ENCODE data around the gene MAPKAPK3.

The MAPKAPK3 gene

GRCh38 chr3:50581459-50581842 lies 35.5 kb upstream of the MAPKAPK3 start:
- Mint-ChIP-seq H3K27me3 (no peaks in the 10 kb centered on the region), H3K9me3 (no peaks in the 10 kb centered on the region), H3K4me1 (peaks cover 53% of the 10 kb centered on the region), H3K27ac (no peak overlapping the region), H3K36me3 (ENCODE audit: low read depth) (peaks cover 58% of the 10 kb centered on the region), H3K4me3 (no peak overlapping the region)
- DNase-seq (no peak), ATAC-seq (no peak)

DNA sequence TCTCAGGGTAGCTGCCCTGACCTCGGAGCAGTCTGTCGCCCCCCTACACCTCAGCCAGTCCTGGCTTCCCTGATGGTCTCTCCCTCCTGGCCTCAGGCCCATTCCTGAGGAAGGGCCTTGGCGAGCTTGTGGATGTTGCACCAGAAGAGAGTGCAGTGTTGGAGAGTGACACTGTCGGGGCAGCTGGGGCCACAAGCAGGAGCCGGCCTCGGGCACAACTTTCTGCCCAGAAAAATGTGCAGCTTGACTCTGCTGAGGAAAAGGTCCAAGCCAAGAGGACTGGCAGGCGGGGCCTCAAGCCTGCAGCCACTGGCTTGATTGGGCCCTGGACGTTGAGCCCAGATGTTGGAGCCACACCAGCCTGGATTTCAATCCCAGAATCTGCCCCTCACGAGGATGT lies 34.9 kb upstream of the MAPKAPK3 start:
- H3K4me1 Mint-ChIP-seq: peaks cover 57% of the 10 kb centered on the region
- H3K36me3 Mint-ChIP-seq (ENCODE audit: low read depth): peaks cover 54% of the 10 kb centered on the region
- no peak overlapping the region for H3K4me3 Mint-ChIP-seq
- ATAC-seq (no peak), DNase-seq (no peak)
- H3K9me3 Mint-ChIP-seq: no peaks in the 10 kb centered on the region
- H3K27ac Mint-ChIP-seq: no peak overlapping the region
- H3K27me3 Mint-ChIP-seq: no peaks in the 10 kb centered on the region

GRCh38 chr3:50583897-50584296 lies 33.1 kb upstream of the MAPKAPK3 start:
- peaks cover 68% of the 10 kb centered on the region for H3K4me1 Mint-ChIP-seq
- no peak for ATAC-seq
- no peaks in the 10 kb centered on the region for H3K27me3 Mint-ChIP-seq
- H3K36me3 Mint-ChIP-seq (ENCODE audit: low read depth): peaks cover 46% of the 10 kb centered on the region
- no peak overlapping the region for H3K4me3 Mint-ChIP-seq
- H3K27ac Mint-ChIP-seq: peak overlapping the region; percentile 99
- DNase-seq: no peak
- no peaks in the 10 kb centered on the region for H3K9me3 Mint-ChIP-seq

DNA sequence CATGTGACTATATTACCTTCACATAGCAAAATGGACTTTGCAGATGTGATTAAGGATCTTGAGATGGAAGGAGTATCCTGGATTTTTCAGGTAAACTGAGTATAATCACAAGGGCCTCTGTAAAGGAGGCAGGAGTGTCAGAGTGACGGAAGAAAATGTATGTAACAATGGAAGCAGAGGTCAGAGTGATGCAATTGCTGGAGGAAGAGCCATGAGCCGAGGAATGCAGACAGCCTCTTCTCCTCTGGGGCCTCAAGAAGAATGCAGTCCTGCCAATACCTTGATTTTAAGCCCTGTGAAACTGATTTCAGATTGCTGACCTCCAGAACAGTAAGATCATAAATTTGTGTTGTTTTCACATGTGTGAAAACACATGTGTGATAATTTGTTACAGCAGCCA lies 32.6 kb upstream of the MAPKAPK3 start:
- DNase-seq: no peak
- H3K36me3 Mint-ChIP-seq (ENCODE audit: low read depth): peaks cover 44% of the 10 kb centered on the region
- H3K27me3 Mint-ChIP-seq: no peaks in the 10 kb centered on the region
- H3K4me1 Mint-ChIP-seq: peaks cover 73% of the 10 kb centered on the region
- no peaks in the 10 kb centered on the region for H3K9me3 Mint-ChIP-seq
- ATAC-seq: no peak
- H3K27ac Mint-ChIP-seq: peak overlapping the region; percentile 99
- H3K4me3 Mint-ChIP-seq: no peak overlapping the region

GRCh38 chr3:50585919-50586762 lies 30.8 kb upstream of the MAPKAPK3 start:
- peak; percentile 13 for ATAC-seq
- Mint-ChIP-seq H3K27me3 (no peaks in the 10 kb centered on the region), H3K9me3 (no peaks in the 10 kb centered on the region), H3K4me3 (peak overlapping the region; percentile 61), H3K36me3 (ENCODE audit: low read depth) (peaks cover 33% of the 10 kb centered on the region), H3K27ac (peak overlapping the region; percentile 99), H3K4me1 (peaks cover 82% of the 10 kb centered on the region)
- peak; percentile 75 for DNase-seq

DNA sequence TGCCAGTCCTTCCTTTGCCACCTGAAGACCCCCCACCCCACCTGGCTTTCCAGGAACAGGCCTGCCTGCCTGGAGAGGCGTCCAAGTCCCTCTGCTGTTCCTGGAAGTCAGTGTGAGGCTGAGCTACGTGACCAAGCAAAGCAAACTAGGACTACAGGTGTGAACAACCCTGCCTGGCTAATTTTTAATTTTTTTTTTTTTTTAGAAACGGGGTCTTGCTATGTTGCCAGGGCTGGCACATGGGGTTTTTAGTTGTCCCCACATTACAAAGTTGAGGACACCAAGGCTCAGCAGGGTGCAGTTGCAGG lies 30.2 kb upstream of the MAPKAPK3 start:
- no peak for ATAC-seq
- Mint-ChIP-seq H3K27me3 (no peaks in the 10 kb centered on the region), H3K4me3 (peak overlapping the region; percentile 61), H3K4me1 (peaks cover 84% of the 10 kb centered on the region), H3K36me3 (ENCODE audit: low read depth) (peaks cover 28% of the 10 kb centered on the region), H3K27ac (peak overlapping the region; percentile 99), H3K9me3 (no peaks in the 10 kb centered on the region)
- no peak for DNase-seq

- peak overlapping the region; percentile 99 for H3K27ac Mint-ChIP-seq
- H3K4me1 Mint-ChIP-seq: peaks cover 89% of the 10 kb centered on the region
- H3K36me3 Mint-ChIP-seq (ENCODE audit: low read depth): peaks cover 27% of the 10 kb centered on the region
- DNase-seq (no peak), ATAC-seq (no peak)
- no peaks in the 10 kb centered on the region for H3K9me3 Mint-ChIP-seq
- peak overlapping the region; percentile 61 for H3K4me3 Mint-ChIP-seq
- H3K27me3 Mint-ChIP-seq: no peaks in the 10 kb centered on the region
Observed at GRCh38 chr3:50587373-50587772, 29.6 kb upstream of the MAPKAPK3 start.

DNA sequence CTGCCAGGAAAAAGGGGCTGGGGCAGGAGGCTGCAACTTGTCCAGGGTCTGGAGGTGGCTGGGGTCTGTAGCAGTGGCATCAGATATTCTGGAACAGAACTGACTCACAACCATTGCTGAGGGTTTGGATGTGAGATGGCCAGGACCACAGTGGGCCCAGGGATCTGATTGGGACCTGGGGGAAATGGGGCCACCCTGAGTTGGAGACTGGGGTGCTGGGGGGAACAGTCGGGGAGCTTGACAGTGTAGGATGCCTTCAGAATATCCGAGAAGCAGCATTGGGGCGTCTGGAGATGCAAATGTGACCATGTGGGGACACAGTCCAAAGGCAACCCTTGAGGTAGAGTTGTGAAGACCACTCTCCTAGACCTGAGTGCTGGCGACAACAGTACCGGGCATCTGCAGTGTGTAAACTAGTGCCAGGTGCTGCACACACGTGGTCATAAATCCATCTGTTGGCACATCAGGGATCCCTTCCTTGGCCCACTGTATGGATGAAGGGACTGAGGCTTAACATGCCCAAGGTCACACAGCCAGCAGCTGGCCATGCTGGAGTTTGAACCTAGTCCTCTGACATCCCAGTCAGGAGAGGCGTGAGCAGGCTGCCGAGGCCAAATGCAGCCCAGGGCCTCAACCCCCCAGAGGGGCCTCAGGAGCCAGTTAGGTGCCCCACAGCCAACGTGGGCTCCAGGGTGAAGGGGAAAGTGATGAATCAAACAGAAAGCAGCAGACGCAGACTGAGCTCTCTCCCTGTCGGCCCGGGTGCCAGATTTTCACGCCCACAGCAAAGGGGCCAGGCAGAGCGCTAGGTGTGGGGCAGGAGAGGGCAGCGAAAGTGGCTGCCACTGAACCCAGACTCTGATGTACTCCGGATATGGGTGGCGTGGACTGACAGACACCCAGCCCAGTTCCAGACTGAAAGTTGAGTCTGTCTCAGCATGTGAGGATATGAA lies 28.9 kb upstream of the MAPKAPK3 start:
- Mint-ChIP-seq H3K4me1 (peaks cover 96% of the 10 kb centered on the region), H3K27ac (peak overlapping the region; percentile 99), H3K36me3 (ENCODE audit: low read depth) (peaks cover 23% of the 10 kb centered on the region), H3K9me3 (no peaks in the 10 kb centered on the region), H3K27me3 (no peaks in the 10 kb centered on the region), H3K4me3 (peak overlapping the region; percentile 61)
- peak; percentile 62 for ATAC-seq
- DNase-seq: peak; percentile 89

DNA sequence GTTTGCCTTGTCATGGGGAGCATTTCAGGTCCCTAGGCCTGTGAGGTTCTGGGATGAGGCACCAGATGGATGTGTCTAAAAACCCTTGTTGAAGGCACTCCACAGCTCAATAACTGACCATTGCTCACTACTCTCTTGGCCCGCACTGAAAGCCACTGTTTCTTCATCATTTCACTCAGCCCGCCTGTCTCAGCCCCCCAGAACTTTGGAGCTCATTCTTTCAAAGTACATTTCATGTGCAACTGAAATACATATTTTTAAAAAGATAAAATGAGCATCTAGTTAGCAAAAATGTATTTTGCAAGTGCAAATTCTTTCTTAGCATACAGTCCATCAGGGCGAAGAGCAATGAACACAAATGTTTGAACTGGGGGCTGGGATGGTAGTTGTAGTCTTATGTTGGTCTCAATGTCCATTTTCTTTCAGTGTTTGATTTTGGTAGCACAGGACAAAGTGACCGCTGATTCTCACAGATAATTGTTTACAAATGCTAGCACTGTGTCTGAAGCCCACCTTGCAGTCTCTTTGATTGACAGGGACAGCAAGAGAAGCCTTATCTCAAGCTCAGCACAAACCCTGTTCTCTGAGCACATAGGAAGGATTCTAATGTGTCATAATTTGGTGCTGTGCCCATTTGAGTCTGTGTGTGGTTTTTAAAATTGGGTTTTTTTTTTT lies 28.1 kb upstream of the MAPKAPK3 start:
- Mint-ChIP-seq H3K27me3 (no peaks in the 10 kb centered on the region), H3K36me3 (ENCODE audit: low read depth) (peaks cover 18% of the 10 kb centered on the region), H3K27ac (peak overlapping the region; percentile 99), H3K9me3 (no peaks in the 10 kb centered on the region), H3K4me1 (peaks cover 99% of the 10 kb centered on the region), H3K4me3 (peak overlapping the region; percentile 61)
- DNase-seq: no peak
- no peak for ATAC-seq

DNA sequence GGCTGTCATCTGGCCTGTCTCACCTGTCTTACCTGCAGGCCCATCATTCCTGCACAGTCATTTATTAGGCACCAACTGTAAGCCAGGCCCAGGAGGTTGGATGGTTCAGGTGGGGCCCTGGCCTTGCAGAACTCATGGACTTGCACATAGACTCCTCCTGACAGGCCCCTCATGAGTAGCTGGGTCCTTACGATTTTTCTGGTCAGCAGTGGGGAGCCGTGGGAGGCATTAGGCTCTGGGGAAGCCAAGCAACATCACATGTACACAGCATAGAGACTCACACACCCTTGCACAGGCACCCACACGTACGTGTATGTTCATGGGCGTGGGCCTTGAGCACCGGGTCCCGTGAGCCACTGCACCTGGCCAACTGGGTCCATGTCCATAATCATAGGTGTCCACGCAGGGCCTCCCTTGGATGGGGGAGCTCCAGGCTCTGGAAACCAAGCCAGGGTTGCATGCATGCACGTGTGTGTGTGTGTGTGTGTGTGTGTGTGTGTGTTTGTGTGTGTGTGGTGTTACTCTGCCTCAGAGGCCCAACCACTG lies 25.7 kb upstream of the MAPKAPK3 start:
- Mint-ChIP-seq H3K4me1 (peaks cover 93% of the 10 kb centered on the region), H3K9me3 (no peaks in the 10 kb centered on the region), H3K27ac (peak overlapping the region; percentile 99), H3K4me3 (peak overlapping the region; percentile 61), H3K27me3 (no peaks in the 10 kb centered on the region), H3K36me3 (ENCODE audit: low read depth) (peaks cover 6% of the 10 kb centered on the region)
- DNase-seq (peak; percentile 44), ATAC-seq (peak; percentile 1)

DNA sequence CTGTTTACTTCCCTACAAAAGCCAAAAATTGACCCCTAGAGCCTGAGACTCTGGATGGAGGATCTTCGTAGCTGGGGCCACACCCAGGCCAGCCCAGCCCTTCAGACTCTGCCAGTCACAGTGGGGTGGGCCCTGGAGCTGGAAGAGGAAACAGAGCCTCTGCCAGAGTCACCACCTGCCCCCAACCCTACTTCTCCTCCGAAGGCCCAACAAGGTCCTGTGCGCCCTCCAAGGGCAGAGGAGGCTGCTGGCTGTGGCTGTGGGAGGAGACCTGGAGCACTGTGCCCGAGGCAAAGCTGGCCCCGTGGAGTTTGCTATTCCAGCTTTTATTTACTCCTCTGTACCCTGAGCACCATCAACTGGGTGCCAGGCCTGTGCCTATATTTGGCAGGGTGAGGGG lies 24.4 kb upstream of the MAPKAPK3 start:
- Mint-ChIP-seq H3K4me1 (peaks cover 80% of the 10 kb centered on the region), H3K4me3 (peak overlapping the region; percentile 64), H3K9me3 (no peaks in the 10 kb centered on the region), H3K27ac (peak overlapping the region; percentile 99), H3K27me3 (no peaks in the 10 kb centered on the region), H3K36me3 (ENCODE audit: low read depth) (peaks cover 2% of the 10 kb centered on the region)
- ATAC-seq (no peak), DNase-seq (peak; percentile 41)

GRCh38 chr3:50594253-50594785 lies 22.6 kb upstream of the MAPKAPK3 start:
- no peaks in the 10 kb centered on the region for H3K9me3 Mint-ChIP-seq
- H3K4me3 Mint-ChIP-seq: no peak overlapping the region
- DNase-seq: no peak
- ATAC-seq: no peak
- peak overlapping the region; percentile 99 for H3K27ac Mint-ChIP-seq
- peaks cover 13% of the 10 kb centered on the region for H3K36me3 Mint-ChIP-seq (ENCODE audit: low read depth)
- H3K4me1 Mint-ChIP-seq: peaks cover 78% of the 10 kb centered on the region
- no peaks in the 10 kb centered on the region for H3K27me3 Mint-ChIP-seq

GRCh38 chr3:50599115-50599715 lies 17.7 kb upstream of the MAPKAPK3 start:
- Mint-ChIP-seq H3K4me3 (peak overlapping the region; percentile 65), H3K9me3 (no peaks in the 10 kb centered on the region), H3K36me3 (ENCODE audit: low read depth) (peaks cover 31% of the 10 kb centered on the region), H3K4me1 (peaks cover 79% of the 10 kb centered on the region), H3K27ac (peak overlapping the region; percentile 100), H3K27me3 (no peaks in the 10 kb centered on the region)
- no peak for DNase-seq
- ATAC-seq: no peak

DNA sequence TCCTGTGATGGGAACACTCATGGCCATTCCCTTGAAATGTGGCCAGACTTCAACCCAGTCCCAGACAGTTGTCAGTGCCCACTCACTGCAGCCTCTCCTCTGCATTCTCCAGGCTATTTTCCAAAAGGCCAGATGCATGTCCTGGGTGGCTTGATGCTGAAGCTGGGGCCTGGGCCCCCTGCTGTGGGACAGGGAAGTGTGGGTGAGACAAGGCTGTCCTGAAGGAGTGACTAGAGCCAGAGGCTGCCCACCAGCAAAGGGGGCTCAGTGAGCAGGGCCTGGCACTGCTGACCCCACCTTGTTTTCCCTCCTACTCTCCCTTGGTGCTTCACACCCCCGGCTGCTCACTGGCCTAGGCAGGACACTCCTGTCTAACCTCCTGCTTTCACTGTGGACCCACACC lies 17.2 kb upstream of the MAPKAPK3 start:
- Mint-ChIP-seq H3K36me3 (ENCODE audit: low read depth) (peaks cover 36% of the 10 kb centered on the region), H3K4me1 (peaks cover 79% of the 10 kb centered on the region), H3K27me3 (no peaks in the 10 kb centered on the region), H3K27ac (peak overlapping the region; percentile 100), H3K9me3 (no peaks in the 10 kb centered on the region), H3K4me3 (peak overlapping the region; percentile 65)
- DNase-seq (peak; percentile 36), ATAC-seq (no peak)

All from activated naive CD8-positive, alpha-beta T cell treated with anti-CD3 and anti-CD28 coated beads, Interleukin-2, amount 50 U/mL, for 24 hours (primary cell).